Stimulated activated CD8-positive, alpha-beta memory T cell treated with anti-CD3 and anti-CD28 coated beads, Interleukin-15, amount 100 ng/mL, for 4 hours (primary cell): Measurements from ENCODE around the gene MVK.
A peak's percentile ranks its signal among the peaks of the same experiment; 100 is the strongest.

ENCODE experiments used
- DNase-seq, 2 donors: peaks; one replicate each; pipeline ENCODE4 v3.0.0-alpha.2; 2020; ENCODE audit warnings: low read depth in 2 of 2

The MVK gene

GRCh38 chr12:109573029-109573913 is at the start of gene MVK, which contains the start of gene MMAB:
Gene MVK (plus strand): TSS chr12:109573794. CDS start chr12:109574823, 1,029 bp downstream.
Gene MMAB (minus strand): TSS chr12:109573504. CDS start chr12:109573480, 24 bp downstream.
- peak; percentile 94 to 98 for DNase-seq

GRCh38 chr12:109524466-109525278 is 48.9 kb upstream of the MVK start:
- no peak for DNase-seq

GRCh38 chr12:109525279-109525585 is 48.4 kb upstream of the MVK start:
- DNase-seq: no peak

- no peak for DNase-seq
Observed at GRCh38 chr12:109527489-109528123, 46.0 kb upstream of the MVK start.

- no peak for DNase-seq
Observed at GRCh38 chr12:109529691-109530640, 43.6 kb upstream of the MVK start.

- no peak for DNase-seq
Observed at GRCh38 chr12:109531411-109531810, 42.2 kb upstream of the MVK start.

- no peak for DNase-seq
Observed at GRCh38 chr12:109532721-109533486, 40.7 kb upstream of the MVK start.

GRCh38 chr12:109533487-109533740 is 40.2 kb upstream of the MVK start:
- DNase-seq: no peak

- DNase-seq: no peak
Observed at GRCh38 chr12:109534456-109534855, 39.1 kb upstream of the MVK start.

- no peak for DNase-seq
Observed at GRCh38 chr12:109535231-109535862, 38.2 kb upstream of the MVK start.

- DNase-seq: no peak
Observed at GRCh38 chr12:109535863-109536250, 37.7 kb upstream of the MVK start.

- no peak for DNase-seq
Observed at GRCh38 chr12:109537136-109537535, 36.5 kb upstream of the MVK start.

GRCh38 chr12:109538191-109538863 is 35.3 kb upstream of the MVK start:
- no peak for DNase-seq

- DNase-seq: no peak
Observed at GRCh38 chr12:109539508-109539907, 34.1 kb upstream of the MVK start.

- DNase-seq: no peak
Observed at GRCh38 chr12:109540526-109541412, 32.8 kb upstream of the MVK start.

GRCh38 chr12:109541413-109541726 is 32.2 kb upstream of the MVK start:
- DNase-seq: no peak

GRCh38 chr12:109542014-109542413 is 31.6 kb upstream of the MVK start:
- DNase-seq: no peak

GRCh38 chr12:109542876-109543275 is 30.7 kb upstream of the MVK start:
- DNase-seq: no peak
